Adrenal gland (tissue), 5 donors: ENCODE results near the gene AMBRA1.

Experiments
- CTCF ChIP-seq, 6 experiments: fragments of 450-650 bp in 4 of 6; fragments of 200-600 bp in 2 of 6; sonication (generic) in 1 of 6; IDR thresholded peaks; 1 replicate in 5 of 6; 2 replicates in 1 of 6; pipeline versions ENCODE4 v1.5.1 to v1.8.0; 2016 to 2021; ENCODE audit warnings: antibody characterized with exemption in 6 of 6, mild to moderate bottlenecking in 2 of 6, moderate library complexity in 1 of 6
- POLR2A ChIP-seq, 2 donors: fragments of 450-650 bp; IDR thresholded peaks; one replicate each; pipeline ENCODE4 v1.6.1; 2017; ENCODE audit warnings: antibody characterized with exemption in 2 of 2, mild to moderate bottlenecking in 2 of 2, moderate library complexity in 1 of 2
- donor health status: DM: no; HTN: no; CAD: no.

- TF ChIP-seq CTCF (IDR thresholded peaks at IDR 0.05) (no peak), POLR2A (IDR thresholded peaks at IDR 0.05) (no peak)
These were observed 121.7 kb downstream of the AMBRA1 start for GRCh38 chr11:46471943-46472661.
